IMR-90 (cell line): ENCODE results near the gene PCDH12. TPM values are rescaled to one million over a fixed set of nuclear protein-coding genes. Genes with fewer than 3 reads are reported as not detected.
"Not testable (repeated sequence)": the region's sequence is repeated elsewhere in the genome, so short reads cannot be mapped to it uniquely, and the experiment has no call there.

Experiments used
- ATAC-seq: fragments of 200-7000 bp; cut with Tn5 transposase; 2 replicates; pipeline ENCODE4 v1.9.1; 2020; ENCODE audit warnings: low read depth, mild to moderate bottlenecking, moderate library complexity
- BruUV-seq: library from RNA; stranded (reverse); fragments of 400-500 nt; replicated peaks from 2 replicates; lab custom pipeline; 2021; lab: Mats Ljungman, UMichigan
- CTCF ChIA-PET: fragments of 300-600 bp; formaldehyde crosslinking; extraction: SDS; loops from one replicate; lab custom pipeline; 2021; ENCODE audit warnings: antibody characterized with exemption; lab: Yijun Ruan, JAX
- POLR2A ChIA-PET: fragments of 300-600 bp; sonication (Branson Sonifier 250); formaldehyde crosslinking; loops from one replicate; lab custom pipeline; 2022; ENCODE audit warnings: antibody characterized with exemption; ENCODE audit not compliant: unreplicated experiment; lab: Charles Lee
- DNase-seq: peaks from one replicate; pipeline ENCODE4 v3.0.0; 2013
- H2AFZ ChIP-seq: replicated peaks from 2 replicates; pipeline ENCODE3; 2013; ENCODE audit warnings: low read length, mild to moderate bottlenecking; ENCODE audit not compliant: poor library complexity
- H2AK5ac ChIP-seq: 2 replicates; pipeline ENCODE4 v1.6.1; 2013; ENCODE audit warnings: low read depth, low read length, inconsistent platforms
- H2AK9ac ChIP-seq: replicated peaks from 2 replicates; pipeline ENCODE3; 2013; ENCODE audit warnings: mild to moderate bottlenecking, low read depth, low read length, moderate library complexity; ENCODE audit not compliant: poor library complexity
- H2BK120ac ChIP-seq: 2 replicates; pipeline ENCODE4 v1.6.1; 2013; ENCODE audit warnings: low read depth, low read length, inconsistent platforms
- H2BK15ac ChIP-seq: 3 replicates; pipeline ENCODE4 v1.6.1; 2013; ENCODE audit warnings: low read depth, low read length, inconsistent platforms
- H2BK20ac ChIP-seq: 2 replicates; pipeline ENCODE4 v1.6.1; 2013; ENCODE audit warnings: low read depth, mild to moderate bottlenecking, inconsistent platforms, low read length, moderate library complexity
- H2BK5ac ChIP-seq: 2 replicates; pipeline ENCODE4 v1.6.1; 2013; ENCODE audit warnings: mild to moderate bottlenecking, low read depth, low read length, inconsistent platforms; ENCODE audit not compliant: poor library complexity, severe bottlenecking
- H3K14ac ChIP-seq: replicated peaks from 2 replicates; pipeline ENCODE4 v1.6.1; 2013; ENCODE audit warnings: low read depth, low read length, inconsistent platforms
- H3K18ac ChIP-seq: 2 replicates; pipeline ENCODE4 v1.6.1; 2013; ENCODE audit warnings: low read depth, low read length, control low read depth
- H3K23ac ChIP-seq: 2 replicates; pipeline ENCODE4 v1.6.1; 2013; ENCODE audit warnings: low read depth, low read length, inconsistent platforms
- H3K27ac ChIP-seq: 2 replicates; pipeline ENCODE4 v1.5.1; 2013; ENCODE audit warnings: mild to moderate bottlenecking, control low read depth, low read length; ENCODE audit not compliant: insufficient read depth
- H3K27me3 ChIP-seq: 2 replicates; pipeline ENCODE4 v1.6.1; 2013; ENCODE audit warnings: low read length; ENCODE audit not compliant: control insufficient read depth, insufficient read depth
- H3K36me3 ChIP-seq: 2 replicates; pipeline ENCODE4 v1.6.1; 2013; ENCODE audit warnings: low read length, mixed read lengths; ENCODE audit not compliant: control insufficient read depth, insufficient read depth
- H3K4ac ChIP-seq: 2 replicates; pipeline ENCODE4 v1.6.1; 2013; ENCODE audit warnings: low read depth, low read length, inconsistent platforms
- H3K4me1 ChIP-seq: 2 replicates; pipeline ENCODE4 v1.6.1; 2013; ENCODE audit warnings: low read length, mixed read lengths; ENCODE audit not compliant: control insufficient read depth, insufficient read depth
- H3K4me2 ChIP-seq: 2 replicates; pipeline ENCODE4 v1.6.1; 2013; ENCODE audit warnings: low read depth, mild to moderate bottlenecking, control low read depth, low read length, moderate library complexity
- H3K4me3 ChIP-seq: 2 replicates; pipeline ENCODE4 v1.5.1; 2013; ENCODE audit warnings: low read depth, mild to moderate bottlenecking, control low read depth, low read length, moderate library complexity; ENCODE audit not compliant: insufficient read depth
- H3K56ac ChIP-seq: 2 replicates; pipeline ENCODE4 v1.6.1; 2013; ENCODE audit warnings: low read length, inconsistent platforms; ENCODE audit not compliant: insufficient read depth; ENCODE audit errors: extremely low read depth
- H3K79me1 ChIP-seq, 2 experiments: 2 replicates each; pipeline ENCODE4 v1.6.1; 2013; ENCODE audit warnings: low read length in 2 of 2, inconsistent platforms in 1 of 2, low read depth in 1 of 2
- H3K9ac ChIP-seq: 2 replicates; pipeline ENCODE4 v1.6.1; 2013; ENCODE audit warnings: low read depth, low read length, control low read depth
- H3K9me1 ChIP-seq: 2 replicates; pipeline ENCODE4 v1.6.1; 2013; ENCODE audit warnings: low read length, inconsistent platforms; ENCODE audit not compliant: insufficient read depth
- H3K9me3 ChIP-seq: 2 replicates; pipeline ENCODE4 v1.6.1; 2013; ENCODE audit warnings: low read length; ENCODE audit not compliant: control insufficient read depth, insufficient read depth
- H4K20me1 ChIP-seq: 2 replicates; pipeline ENCODE4 v1.6.1; 2013; ENCODE audit warnings: low read length, inconsistent platforms; ENCODE audit not compliant: insufficient read depth
- H4K5ac ChIP-seq: 2 replicates; pipeline ENCODE4 v1.6.1; 2013; ENCODE audit warnings: mild to moderate bottlenecking, low read depth, low read length, control low read depth
- H4K8ac ChIP-seq, 2 experiments: 2 replicates each; pipeline ENCODE4 v1.6.1; 2013; ENCODE audit warnings: low read depth in 2 of 2, low read length in 2 of 2, control low read depth in 1 of 2, inconsistent platforms in 1 of 2
- H4K91ac ChIP-seq: 2 replicates; pipeline ENCODE4 v1.6.1; 2013; ENCODE audit warnings: low read depth, low read length, inconsistent platforms; ENCODE audit not compliant: insufficient read depth
- WGBS, 2 experiments: methylation state at CpG; one replicate each; pipeline versions ENCODE4 v1.1.5 to v1.1.7; 2013; ENCODE audit warnings: missing lambda C conversion rate in 2 of 2; ENCODE audit not compliant: insufficient read length in 1 of 2; ENCODE audit errors: extremely low coverage in 2 of 2; 5-methylcytosine and 5-hydroxymethylcytosine counted together
- dilution Hi-C: fragments of 300-500 bp; cut with HindIII; formaldehyde crosslinking; loops from one replicate; pipeline ENCODE4 v1.14.3; 2018; ENCODE audit warnings: low sequenced_read_pairs; ENCODE audit not compliant: unreplicated experiment
- in situ Hi-C: fragments of 300-500 bp; cut with MboI; formaldehyde crosslinking; loops from 3 replicates; pipeline ENCODE4 v1.14.3; 2019; ENCODE audit warnings: low sequenced_read_pairs, inconsistent platforms, mixed read lengths
- intact Hi-C: fragments of 100-400 bp; cut with micrococcal nuclease; formaldehyde crosslinking; loops from 2 replicates; pipeline ENCODE4 v1.10.0; 2022
- polyA plus RNA-seq, 3 experiments: library from polyadenylated mRNA; depleted of rRNA; stranded (reverse); fragments of >200 nt; gene quantifications; 2 replicates each; pipeline ENCODE4 v1.2.3, GENCODE V29; 2012; ENCODE audit warnings: low replicate concordance in 1 of 3
- total RNA-seq: library from RNA; depleted of rRNA; stranded (reverse); fragments of >200 nt; gene quantifications from 2 replicates; pipeline ENCODE4 v1.2.3, GENCODE V29; 2012

PCDH12 gene
- total and polyA plus RNA-seq, 2 of the 4 experiments (the other 2 are of a cell fraction) = 0.02 to 0.18 TPM

DNA sequence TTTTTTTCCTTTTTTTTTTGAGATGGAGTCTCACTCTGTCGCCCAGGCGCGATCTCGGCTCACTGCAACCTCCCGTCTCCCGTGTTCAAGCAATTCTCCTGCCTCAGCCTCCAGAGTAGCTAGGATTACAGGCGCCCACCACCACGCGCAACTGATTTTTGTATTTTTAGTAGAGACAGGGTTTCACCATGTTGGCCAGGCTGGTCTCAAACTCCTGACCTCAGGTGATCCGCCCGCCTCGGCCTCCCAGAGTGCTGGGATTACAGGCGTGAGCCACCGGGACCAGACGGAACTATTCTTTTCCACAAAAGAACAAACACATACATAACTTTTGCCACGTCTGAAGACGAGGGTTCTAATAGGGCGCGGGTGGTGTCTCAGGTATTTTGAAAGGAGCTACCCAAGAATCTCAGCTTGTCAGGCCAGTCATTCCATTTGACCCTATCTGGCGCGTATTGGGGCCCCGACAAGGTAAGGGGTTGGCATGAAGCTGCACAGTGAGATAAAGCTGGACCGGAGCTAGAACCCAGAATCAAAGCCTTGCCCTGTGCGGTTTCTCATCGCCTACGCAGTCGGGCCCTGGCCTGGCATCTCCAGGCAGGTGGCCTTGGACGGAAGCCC is 35.1 kb downstream of the PCDH12 start:
- in situ Hi-C loops, H3K9me3 ChIP-seq, dilution Hi-C loops, H4K20me1 ChIP-seq, H3K27me3 ChIP-seq, DNase-seq, H3K4me1 ChIP-seq, H2BK15ac ChIP-seq, ATAC-seq, intact Hi-C loops, H3K9me1 ChIP-seq, H2BK20ac ChIP-seq: not testable (repeated sequence)
- ChIA-PET POLR2A (interaction anchor here (0.6 kb wide), 1 partner anchor 1576 kb away, joined by 4 read pairs; the partner anchor contains the start of gene HBEGF), CTCF (interaction anchor here (0.7 to 2.6 kb wide), 3 partner anchors 35 to 225 kb away, joined by 3 to 11 read pairs (median 7); partner anchors contain the start of gene PCDH12)
- H3K4me2 ChIP-seq = peak overlapping the region; percentile 99
- H2BK5ac ChIP-seq = peak overlapping the region; percentile 84
- peak overlapping the region; percentile 85 for H3K14ac ChIP-seq
- WGBS, 2 experiments = 12% methylated on average over 4 of the region's 28 CpGs; no CpG with 5 or more reads in 1 of the 2 experiments
- BruUV-seq = TSS peak; percentile 70
- peak overlapping the region; percentile 81 for H3K4ac ChIP-seq
- H2AK5ac ChIP-seq = peak overlapping the region; percentile 83
- peak overlapping the region; percentile 98 to 99 for H4K8ac ChIP-seq
- H2AK9ac ChIP-seq = peak overlapping the region; percentile 96
- H3K36me3 ChIP-seq = peaks cover 15% of the 10 kb centered on the region
- H2BK120ac ChIP-seq = 0 out of 2 replicates have a peak overlapping the region, but pooled peaks have one; percentile 8
- peak overlapping the region; percentile 65; the same call in 1 of the 2 replicates for H3K56ac ChIP-seq
- H3K23ac ChIP-seq = peak overlapping the region; percentile 40; the same call in 1 of the 2 replicates
- peak overlapping the region; percentile 99 for H2AFZ ChIP-seq
- peak overlapping the region; percentile 83 for H3K9ac ChIP-seq
- H3K4me3 ChIP-seq = peak overlapping the region; percentile 80
- H3K18ac ChIP-seq = peak overlapping the region; percentile 56
- H3K27ac ChIP-seq = peak overlapping the region; percentile 99
- peak overlapping the region; percentile 95 for H4K5ac ChIP-seq
- peak overlapping the region; percentile 75 for H4K91ac ChIP-seq
- H3K79me1 ChIP-seq = peaks cover 27 to 30% of the 10 kb centered on the region in 2 experiments
